GM20431 (cell line): Measurements from ENCODE around the gene PATJ.

ENCODE experiments used
- in situ Hi-C: fragments of 300-500 bp; cut with MseI, MboI; formaldehyde crosslinking; loops from one replicate; pipeline ENCODE4 v1.15.0; 2020; ENCODE audit warnings: low sequenced_read_pairs; ENCODE audit not compliant: unreplicated experiment

PATJ gene

GRCh38 chr1:62076286-62076685 is 334.0 kb downstream of the PATJ start:
- in situ Hi-C loops = no loop called here

- in situ Hi-C loops = no loop called here
Measured at GRCh38 chr1:62077821-62078220, 335.5 kb downstream of the PATJ start.

GRCh38 chr1:62082456-62083363 is 340.4 kb downstream of the PATJ start:
- in situ Hi-C loops = no loop called here

- in situ Hi-C loops = no loop called here
Measured at GRCh38 chr1:62084310-62084890, 342.1 kb downstream of the PATJ start.

- in situ Hi-C loops = no loop called here
Measured at GRCh38 chr1:62088439-62088838, 346.2 kb downstream of the PATJ start.

- in situ Hi-C loops = no loop called here
Measured at GRCh38 chr1:62089570-62089969, 347.3 kb downstream of the PATJ start.

GRCh38 chr1:62090016-62090415 is 347.7 kb downstream of the PATJ start:
- in situ Hi-C loops = no loop called here

GRCh38 chr1:62092110-62092509 is 349.8 kb downstream of the PATJ start:
- in situ Hi-C loops = no loop called here

- in situ Hi-C loops = no loop called here
Measured at GRCh38 chr1:62093261-62093660, 351.0 kb downstream of the PATJ start.

GRCh38 chr1:62097464-62097863 is 355.2 kb downstream of the PATJ start:
- in situ Hi-C loops = no loop called here

- in situ Hi-C loops = no loop called here
Measured at GRCh38 chr1:62100442-62100841, 358.2 kb downstream of the PATJ start.

- in situ Hi-C loops = no loop called here
Measured at GRCh38 chr1:62103846-62104245, 361.6 kb downstream of the PATJ start.

GRCh38 chr1:62107923-62108322 is 365.6 kb downstream of the PATJ start:
- in situ Hi-C loops = no loop called here

GRCh38 chr1:62109124-62109523 is 366.8 kb downstream of the PATJ start:
- in situ Hi-C loops = no loop called here

GRCh38 chr1:62110198-62110817 is 368.0 kb downstream of the PATJ start:
- in situ Hi-C loops = no loop called here

GRCh38 chr1:62111084-62111483 is 368.8 kb downstream of the PATJ start:
- in situ Hi-C loops = no loop called here

GRCh38 chr1:62113507-62113906 is 371.2 kb downstream of the PATJ start:
- in situ Hi-C loops = no loop called here

- in situ Hi-C loops = no loop called here
Measured at GRCh38 chr1:62117018-62117750, 374.9 kb downstream of the PATJ start.

- in situ Hi-C loops = no loop called here
Measured at GRCh38 chr1:62126579-62127290, 384.5 kb downstream of the PATJ start.

GRCh38 chr1:62128745-62129144 is 386.5 kb downstream of the PATJ start:
- in situ Hi-C loops = no loop called here
